ENCODE results near the gene OR1E1. TPM values are rescaled to one million over a fixed set of nuclear protein-coding genes. Genes with fewer than 3 reads are reported as not detected.
"Not testable (repeated sequence)": the region's sequence is repeated elsewhere in the genome, so short reads cannot be mapped to it uniquely, and the experiment has no call there.

OR1E1 gene
- not detected for total RNA-seq

- no peak for DNase-seq
Observed at GRCh38 chr17:3398310-3398709, at the start of gene OR1E1. Gene OR1E1, minus strand, starts transcription at chr17:3398410. Its CDS starts 0 bp downstream, at chr17:3398410.

DNA sequence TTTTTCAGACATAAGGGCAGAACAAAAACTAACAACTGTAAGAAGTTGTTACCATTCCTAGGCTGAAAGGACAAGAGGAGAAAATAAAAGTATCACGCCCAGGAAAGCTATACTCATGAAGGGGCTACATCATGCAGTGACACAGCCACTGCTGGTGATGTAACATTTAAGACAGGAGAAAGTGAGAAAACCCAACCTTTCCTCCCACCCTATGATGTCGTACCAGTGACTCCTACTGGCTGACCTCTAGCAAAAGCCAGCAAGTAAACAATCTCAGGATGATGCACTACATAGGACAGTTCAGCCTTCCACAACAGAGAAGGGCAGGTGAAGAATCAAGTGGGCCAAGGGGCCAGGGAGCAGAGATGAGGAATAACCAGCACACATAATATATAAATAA lies 49.4 kb upstream of the OR1E1 start:
- DNase-seq: no peak

DNA sequence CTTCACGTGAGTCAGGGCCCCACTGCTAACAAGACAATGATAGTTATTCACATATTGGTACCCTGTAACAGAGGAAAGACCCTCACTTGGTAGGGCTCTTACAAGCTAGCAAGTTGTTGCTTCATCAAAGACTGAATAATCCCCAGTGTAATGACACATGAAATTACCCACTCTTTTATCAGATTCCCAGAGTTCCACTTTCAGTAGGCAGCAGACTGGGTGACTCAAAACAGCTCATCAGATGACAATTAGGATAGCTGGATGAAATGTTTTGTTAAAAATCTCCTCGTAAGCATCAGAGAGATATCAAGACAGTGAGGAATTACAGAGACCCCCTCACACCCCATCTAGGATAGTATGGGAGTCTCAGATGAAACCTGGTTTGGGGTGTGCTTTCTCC lies 42.2 kb upstream of the OR1E1 start:
- no peak for DNase-seq

DNA sequence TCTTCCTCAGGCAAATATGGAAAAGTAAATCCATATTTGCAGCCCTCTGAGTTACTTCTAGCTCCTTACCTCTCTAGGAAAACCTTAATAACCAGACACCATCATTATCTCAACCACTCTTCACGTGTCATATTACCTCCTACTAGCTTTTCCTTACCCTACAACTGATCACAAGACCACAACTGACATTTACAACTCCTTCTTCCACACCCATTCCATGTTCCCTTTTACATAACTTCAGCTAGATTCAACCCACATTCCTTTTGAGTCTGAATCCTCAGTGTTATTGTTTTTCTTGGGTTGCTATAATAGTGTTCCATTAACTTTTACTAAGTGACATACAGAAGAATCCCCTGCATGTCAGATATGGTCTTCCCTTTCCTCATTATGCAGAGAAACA lies 40.2 kb upstream of the OR1E1 start:
- DNase-seq: no peak

GRCh38 chr17:3433741-3434140 lies 35.5 kb upstream of the OR1E1 start, which contains the start of gene OR1E2:
Gene OR1E2, minus strand, starts transcription at chr17:3433841. Its CDS starts 0 bp downstream, at chr17:3433841.
- DNase-seq: no peak

DNA sequence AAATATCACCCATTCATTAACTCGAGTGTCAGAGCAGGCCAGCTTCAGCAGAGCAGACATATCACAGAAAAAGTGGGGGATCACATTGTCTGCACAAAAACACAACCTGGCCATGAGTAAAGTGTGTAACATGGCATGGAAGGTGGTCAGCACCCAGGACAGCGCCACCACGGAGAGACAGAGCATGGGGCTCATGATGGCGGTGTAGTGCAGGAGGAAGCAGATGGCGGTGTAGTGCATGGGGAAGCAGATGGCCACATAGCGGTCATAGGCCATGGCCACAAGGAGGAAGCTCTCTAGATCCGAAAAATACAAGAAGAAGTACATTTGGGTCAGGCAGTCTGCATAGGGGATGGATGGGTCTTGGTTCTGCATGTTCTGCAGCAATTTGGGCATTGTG lies 35.0 kb upstream of the OR1E1 start:
- not testable (repeated sequence) for DNase-seq

DNA sequence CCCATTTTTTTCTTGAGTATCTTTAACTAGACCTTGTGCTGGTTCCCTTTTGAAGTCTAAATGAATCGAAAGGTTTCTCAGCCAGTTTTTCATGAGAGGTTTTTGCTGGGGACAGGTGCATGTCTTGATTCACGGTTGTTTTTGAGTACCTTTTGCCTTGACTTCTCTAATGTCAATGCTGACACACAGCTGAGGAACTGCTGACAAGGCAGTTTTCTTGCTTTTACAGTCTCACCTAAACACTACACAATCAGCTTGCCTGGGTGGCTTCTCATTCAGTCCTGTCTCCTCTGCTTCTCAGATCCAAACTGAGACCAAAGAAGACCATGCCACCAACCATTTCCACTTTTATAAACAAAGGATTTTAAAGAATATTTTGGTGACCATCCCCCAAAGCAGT lies 20.0 kb upstream of the OR1E1 start:
- DNase-seq: no peak

DNA sequence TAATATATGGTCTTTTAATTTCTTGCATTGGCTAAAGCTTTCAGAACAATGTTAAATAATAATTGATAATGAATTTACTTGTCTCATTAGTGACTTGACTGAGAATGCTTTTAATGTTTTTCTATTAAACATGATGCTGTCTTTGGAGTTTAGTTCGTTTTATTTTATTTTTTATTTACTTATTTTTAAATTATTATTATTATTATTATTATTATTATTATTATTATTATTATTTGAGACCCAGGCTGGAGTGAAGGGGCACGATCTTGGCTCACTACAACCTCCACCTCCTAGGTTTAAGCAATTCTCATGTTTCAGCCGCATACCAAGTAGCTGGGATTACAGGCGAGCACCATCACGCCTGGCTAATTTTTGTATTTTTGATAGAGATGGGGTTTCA lies 17.4 kb upstream of the OR1E1 start:
- DNase-seq: no peak

- not testable (repeated sequence) for DNase-seq
Observed at GRCh38 chr17:3412216-3412615, 14.0 kb upstream of the OR1E1 start.

DNA sequence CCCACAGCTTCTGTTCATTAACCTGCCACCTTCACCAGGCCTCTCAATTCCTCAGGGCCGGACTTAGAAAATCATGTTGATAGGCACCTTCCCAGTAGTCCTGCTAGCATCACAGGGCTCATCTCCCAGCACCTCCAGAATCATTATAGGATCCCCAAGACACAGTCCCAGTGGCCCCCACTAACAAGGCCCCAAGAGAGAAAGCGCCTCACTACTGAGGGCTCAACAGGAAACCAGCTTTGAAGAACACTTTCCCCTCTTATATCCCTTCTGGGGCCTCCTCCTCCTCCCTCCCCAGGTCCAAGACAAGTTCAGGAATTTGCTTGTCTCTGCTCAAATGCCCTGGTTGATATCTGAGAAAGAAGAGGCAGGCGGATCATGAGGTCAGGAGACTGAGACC lies 12.9 kb upstream of the OR1E1 start, which contains the start of gene OR3A3:
OR3A3 (plus strand) TSS at position 301 of the 400 bp plus-strand sequence.
- DNase-seq: no peak

DNA sequence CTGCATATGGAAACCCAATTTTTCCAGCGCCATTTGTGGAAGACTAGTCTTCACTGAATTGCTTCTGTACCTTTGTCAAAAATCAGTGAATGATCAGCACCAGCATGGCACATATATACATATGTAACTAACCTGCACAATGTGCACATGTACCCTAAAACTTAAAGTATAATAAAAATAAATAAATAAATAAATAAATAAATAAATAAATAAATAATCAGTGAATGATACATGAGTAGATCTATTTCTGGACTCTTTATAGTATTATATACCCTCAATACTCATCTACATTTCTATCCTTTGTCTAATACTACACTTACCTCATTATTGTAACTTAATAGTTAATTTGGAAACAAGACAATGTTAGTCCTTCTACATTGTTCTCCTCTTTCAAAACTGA lies 5.6 kb upstream of the OR1E1 start:
- not testable (repeated sequence) for DNase-seq

DNA sequence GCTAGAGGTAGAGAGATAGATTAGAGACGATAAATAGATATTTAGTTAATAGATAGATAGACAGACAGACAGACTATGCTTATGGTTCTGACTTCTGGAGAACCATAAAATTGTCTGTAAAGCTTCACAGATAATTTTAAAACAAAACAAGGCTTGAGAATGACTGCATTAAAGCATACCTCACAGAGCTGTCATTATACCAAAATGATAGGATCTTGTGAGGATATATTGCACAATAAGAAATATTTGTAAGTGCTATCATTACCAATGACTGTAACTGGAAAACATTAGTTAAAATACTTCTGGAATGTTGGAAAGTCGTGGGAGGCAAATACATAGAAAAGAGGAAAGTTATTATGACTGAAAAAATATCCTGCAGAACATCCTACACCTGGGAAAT lies 3.6 kb upstream of the OR1E1 start:
- no peak for DNase-seq

GRCh38 chr17:3400055-3400454 lies 1.8 kb upstream of the OR1E1 start:
- DNase-seq: no peak

DNA sequence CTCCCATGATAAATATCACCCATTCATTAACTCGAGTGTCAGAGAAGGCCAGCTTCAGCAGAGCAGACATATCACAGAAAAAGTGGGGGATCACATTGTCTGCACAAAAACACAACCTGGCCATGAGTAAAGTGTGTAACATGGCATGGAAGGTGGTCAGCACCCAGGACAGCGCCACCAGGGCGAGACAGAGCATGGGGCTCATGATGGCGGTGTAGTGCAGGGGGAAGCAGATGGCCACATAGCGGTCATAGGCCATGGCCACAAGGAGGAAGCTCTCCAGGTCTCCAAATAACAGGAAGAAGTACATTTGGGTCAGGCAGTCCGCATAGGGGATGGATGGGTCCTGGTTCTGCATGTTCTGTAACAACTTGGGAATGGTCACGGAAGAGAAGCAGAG lies 409 bp downstream of the OR1E1 start:
- not testable (repeated sequence) for DNase-seq

DNA sequence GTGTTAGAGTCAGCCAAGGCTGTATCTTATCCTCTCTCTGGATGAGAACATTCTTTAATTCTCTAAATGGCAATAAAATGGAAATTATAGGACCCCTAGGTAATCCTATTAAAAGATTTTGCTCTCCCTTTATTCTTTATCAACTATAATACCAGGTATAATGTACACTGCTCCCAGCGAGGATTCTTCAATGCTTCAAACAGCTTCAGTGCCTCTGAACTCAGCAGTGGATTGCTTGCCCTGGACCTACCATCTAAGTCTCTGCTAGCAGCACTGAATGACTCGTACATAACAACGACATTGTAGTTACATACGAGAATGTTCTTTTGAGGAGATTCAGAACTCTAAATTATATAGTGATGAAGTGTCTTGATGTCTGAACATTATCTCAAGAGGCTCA lies 8.4 kb downstream of the OR1E1 start:
- no peak for DNase-seq

DNA sequence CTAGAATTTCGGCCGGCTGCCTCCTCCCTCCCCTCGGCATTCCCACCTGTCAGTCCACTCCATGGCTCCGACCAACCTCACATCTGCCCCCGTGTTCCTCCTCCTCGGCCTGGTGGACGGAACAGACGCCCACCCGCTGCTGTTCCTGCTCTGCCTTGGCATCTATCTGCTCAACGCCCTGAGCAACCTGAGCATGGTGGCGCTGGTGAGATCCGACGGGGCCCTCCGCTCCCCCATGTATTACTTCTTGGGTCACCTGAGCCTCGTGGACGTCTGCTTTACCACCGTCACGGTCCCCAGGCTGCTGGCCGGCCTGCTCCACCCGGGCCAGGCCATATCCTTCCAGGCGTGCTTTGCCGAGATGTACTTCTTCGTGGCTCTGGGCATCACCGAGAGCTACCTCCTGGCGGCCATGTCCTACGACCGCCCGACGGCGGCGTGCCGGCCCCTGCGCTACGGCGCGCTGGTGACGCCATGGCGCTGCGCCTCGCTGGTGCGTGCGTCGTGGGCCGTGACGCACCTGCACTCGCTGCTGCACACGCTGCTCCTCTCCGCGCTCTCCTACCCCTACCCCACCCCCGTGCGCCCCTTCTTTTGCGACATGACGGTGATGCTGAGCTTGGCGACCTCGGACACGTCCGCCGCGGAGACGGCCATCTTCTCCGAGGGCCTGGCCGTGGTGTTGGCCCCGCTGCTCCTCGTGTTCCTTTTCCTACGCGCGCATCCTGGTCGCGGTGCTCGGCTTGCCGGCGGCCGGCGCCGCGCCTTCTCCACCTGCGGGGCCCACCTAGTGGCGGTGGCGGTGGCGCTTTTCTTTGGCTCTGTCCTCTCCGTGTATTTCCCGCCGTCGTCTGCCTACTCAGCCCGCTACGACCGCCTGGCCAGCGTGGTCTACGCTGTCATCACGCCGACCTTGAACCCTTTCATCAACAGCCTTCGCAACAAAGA lies 12.1 kb downstream of the OR1E1 start, which contains the start of gene OR3A2:
OR3A2 (minus strand) TSS at position 440 of the 948 bp plus-strand sequence.
- DNase-seq: no peak

DNA sequence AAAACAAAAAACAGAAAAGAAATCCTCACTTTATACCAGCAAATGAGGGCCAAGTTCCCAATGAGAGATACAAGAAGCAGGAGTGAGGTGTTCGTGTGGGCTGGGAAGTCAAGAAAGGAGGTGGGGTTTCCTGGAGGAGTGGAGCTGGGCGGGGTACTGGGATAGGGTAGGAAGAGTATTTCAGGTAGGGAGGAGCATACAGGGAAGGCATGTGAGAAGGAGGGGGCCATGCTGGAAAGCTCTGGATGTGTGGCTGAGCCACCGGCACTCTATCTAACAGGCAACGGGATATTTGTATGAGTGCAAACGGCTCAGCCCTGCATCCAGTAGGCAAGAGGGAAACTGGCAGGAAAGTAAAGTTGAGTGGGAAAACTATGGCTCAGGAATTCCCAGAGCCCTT lies 16.3 kb downstream of the OR1E1 start:
- no peak for DNase-seq

- no peak for DNase-seq
Observed at GRCh38 chr17:3378321-3378720, 19.9 kb downstream of the OR1E1 start.

- not testable (repeated sequence) for DNase-seq
Observed at GRCh38 chr17:3371167-3371566, 27.0 kb downstream of the OR1E1 start.
